C4-2B (cell line): ENCODE measurements around the gene PCDH15.

Experiments
- ZFX ChIP-seq: fragments of 450-650 bp; IDR thresholded peaks from 2 replicates; pipeline ENCODE4 v1.6.1; 2017
- TF ChIP-seq, protein P1 (sequence below): fragments of 450-650 bp; conservative IDR thresholded peaks from 2 replicates; pipeline ENCODE4 v1.5.1; 2017; ENCODE audit warnings: mild to moderate bottlenecking

DNA sequence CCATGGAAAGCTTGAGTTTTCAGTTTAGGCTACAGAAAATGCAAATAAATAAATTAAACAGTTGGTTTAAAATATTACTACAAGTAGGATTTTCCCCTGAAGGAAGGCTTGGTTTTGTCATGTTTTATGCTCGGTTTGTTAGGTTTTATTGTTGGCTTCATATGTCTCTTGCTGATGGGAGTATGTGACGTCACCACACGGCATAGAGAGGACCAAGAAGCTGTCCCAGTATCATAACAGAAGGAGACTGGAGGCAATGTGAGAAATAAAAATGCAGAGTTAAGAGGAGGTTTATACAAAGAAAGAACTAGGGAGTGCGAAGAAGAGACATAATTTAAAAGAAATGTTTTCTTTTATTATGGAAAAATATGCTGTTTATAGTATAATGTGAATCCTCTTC is 24.4 kb downstream of the PCDH15 start:
- TF ChIP-seq, protein P1, sequence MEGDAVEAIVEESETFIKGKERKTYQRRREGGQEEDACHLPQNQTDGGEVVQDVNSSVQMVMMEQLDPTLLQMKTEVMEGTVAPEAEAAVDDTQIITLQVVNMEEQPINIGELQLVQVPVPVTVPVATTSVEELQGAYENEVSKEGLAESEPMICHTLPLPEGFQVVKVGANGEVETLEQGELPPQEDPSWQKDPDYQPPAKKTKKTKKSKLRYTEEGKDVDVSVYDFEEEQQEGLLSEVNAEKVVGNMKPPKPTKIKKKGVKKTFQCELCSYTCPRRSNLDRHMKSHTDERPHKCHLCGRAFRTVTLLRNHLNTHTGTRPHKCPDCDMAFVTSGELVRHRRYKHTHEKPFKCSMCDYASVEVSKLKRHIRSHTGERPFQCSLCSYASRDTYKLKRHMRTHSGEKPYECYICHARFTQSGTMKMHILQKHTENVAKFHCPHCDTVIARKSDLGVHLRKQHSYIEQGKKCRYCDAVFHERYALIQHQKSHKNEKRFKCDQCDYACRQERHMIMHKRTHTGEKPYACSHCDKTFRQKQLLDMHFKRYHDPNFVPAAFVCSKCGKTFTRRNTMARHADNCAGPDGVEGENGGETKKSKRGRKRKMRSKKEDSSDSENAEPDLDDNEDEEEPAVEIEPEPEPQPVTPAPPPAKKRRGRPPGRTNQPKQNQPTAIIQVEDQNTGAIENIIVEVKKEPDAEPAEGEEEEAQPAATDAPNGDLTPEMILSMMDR: no peak
- no peak for TF ChIP-seq ZFX
